ENCODE measurements around the gene GSTO1.

GSTO1 gene

DNA sequence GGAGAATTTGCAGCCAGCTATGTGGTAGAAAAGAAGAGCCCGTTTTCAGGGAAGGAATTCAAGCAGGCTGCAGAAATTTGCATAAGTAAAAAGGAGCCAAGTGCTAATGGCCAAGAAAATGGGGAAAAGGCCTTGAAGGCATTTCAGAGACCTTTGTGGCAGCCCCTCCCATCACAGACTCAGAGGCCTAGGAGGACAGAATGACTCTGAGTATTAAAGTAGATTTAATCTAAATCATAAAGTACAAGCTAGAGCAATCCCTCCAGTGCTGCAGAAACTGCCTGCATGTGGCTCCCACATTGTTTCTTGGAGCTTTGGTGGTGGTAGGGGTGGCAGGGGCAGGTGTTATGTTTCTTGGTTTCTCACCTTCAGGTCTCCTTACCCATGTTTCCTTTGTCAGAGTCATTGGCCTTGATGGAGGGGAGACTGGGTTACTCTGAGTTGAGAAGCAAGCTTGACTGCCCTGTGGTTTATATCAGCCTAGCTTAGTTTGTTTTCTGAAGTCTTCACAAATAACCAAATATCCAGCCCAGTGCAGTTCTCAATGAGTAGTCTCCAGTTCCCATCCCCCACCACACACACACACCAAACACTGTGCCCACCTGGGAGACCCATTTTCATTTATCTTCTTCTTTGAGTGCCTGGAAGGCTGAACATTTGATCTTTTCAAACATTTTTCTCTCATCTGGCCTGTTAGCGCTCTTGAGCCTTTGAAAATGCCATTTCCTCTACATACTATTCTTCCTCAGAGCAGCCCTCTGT, 49.1 kb downstream of the GSTO1 start:
- no peak for DNase-seq (ENCODE audit: low read depth)

GRCh38 chr10:104304356-104304745, 49.7 kb downstream of the GSTO1 start:
- no peak for DNase-seq (ENCODE audit: low read depth)

- DNase-seq (ENCODE audit: low read depth) = no peak
These were observed 50.2 kb downstream of the GSTO1 start for GRCh38 chr10:104304927-104305326.

- no peak for DNase-seq (ENCODE audit: low read depth)
These were observed 52.2 kb downstream of the GSTO1 start for GRCh38 chr10:104306897-104307296.

DNA sequence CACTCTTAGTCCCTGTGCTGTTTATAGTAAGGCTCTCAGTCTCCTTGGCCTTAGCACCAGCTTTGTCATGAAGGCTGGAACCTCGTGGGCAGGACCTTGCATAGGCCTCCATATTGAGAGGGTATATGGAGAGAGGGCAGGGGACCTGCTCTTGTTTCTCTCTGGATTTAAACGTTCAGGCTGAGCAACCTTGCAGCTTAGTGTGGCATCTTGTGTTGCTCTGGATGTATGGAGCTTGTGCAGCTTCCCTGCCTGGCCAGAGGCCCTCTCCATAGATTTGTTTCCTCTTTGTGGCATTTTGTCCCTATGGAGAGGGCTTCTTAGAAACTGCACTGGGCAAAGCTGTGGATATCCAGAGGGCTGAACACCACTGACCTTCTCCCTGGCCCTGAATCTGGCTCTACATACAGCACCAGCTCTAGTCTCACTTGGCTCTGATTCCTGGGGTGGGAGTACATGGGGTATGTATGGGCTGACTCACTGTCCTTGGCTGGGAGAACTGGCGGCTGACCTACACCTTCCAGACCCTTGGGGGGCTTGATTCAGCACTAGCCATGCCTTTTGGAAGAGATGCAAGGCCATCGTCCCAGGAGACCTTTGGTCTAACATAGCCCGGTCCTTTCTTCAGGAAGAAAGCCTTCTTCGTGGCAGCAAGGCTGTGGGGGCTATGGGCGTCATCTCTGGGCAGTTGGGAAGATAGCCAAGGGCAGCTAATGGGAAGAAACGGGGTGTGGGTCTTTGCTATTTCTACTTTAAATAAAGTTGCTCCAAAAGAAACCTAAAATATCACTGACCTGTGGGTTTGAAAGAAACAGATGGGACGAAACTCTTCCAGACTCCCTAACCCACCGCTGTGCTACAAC, 53.1 kb downstream of the GSTO1 start:
- no peak for DNase-seq (ENCODE audit: low read depth)

GRCh38 chr10:104308439-104308903, 53.8 kb downstream of the GSTO1 start:
- no peak for DNase-seq (ENCODE audit: low read depth)

DNA sequence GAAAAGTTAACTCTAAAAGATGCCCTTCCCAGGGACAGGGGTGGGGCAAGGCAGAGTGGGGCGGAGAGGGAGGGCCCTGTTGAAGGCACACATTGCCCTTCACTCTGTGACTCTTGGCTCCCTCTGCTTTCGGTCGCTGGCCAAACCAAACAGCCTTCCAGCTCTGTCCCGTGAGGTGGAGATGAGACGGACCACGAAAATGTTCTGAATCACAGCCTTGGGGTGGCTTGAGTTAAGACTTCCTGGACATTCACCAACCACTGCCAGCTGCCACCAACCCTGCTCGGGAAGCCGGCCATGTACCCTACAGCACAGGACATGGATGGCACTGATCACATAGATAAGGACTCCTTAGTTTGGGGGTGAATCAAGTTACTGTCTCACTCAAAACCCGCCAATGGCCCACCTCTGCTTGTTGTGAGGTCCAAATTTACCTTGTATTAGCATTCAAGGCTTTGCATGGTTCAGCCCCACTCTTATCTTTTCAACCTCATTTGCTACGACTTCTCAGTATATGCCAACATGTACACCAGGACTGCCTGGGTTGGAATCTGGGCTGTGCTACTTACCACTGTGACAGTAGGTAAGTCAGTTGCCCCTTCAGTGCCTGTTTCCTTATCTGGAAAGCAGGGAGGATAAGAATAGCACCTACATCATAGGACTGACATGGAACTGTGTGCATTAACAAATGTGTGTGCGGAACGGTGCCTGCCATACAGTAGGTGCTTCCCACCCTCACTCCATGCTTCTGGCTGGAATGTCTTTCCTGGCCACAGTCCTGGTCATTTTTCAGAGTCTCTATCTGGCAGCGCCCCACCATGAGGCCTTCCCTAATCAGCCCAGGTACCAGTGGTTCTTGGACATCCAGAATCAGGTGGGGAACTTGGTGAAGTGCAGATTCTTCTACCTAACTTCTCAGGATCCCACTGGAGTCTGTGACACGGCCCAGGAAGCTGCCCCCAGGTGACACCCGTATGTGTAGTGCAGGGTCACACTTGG, 55.6 kb downstream of the GSTO1 start:
- peak; percentile 95 for DNase-seq (ENCODE audit: low read depth)

- DNase-seq (ENCODE audit: low read depth) = no peak
These were observed 56.6 kb downstream of the GSTO1 start for GRCh38 chr10:104311184-104311720.

GRCh38 chr10:104314591-104315485, 60.1 kb downstream of the GSTO1 start:
- DNase-seq (ENCODE audit: low read depth) = no peak

DNA sequence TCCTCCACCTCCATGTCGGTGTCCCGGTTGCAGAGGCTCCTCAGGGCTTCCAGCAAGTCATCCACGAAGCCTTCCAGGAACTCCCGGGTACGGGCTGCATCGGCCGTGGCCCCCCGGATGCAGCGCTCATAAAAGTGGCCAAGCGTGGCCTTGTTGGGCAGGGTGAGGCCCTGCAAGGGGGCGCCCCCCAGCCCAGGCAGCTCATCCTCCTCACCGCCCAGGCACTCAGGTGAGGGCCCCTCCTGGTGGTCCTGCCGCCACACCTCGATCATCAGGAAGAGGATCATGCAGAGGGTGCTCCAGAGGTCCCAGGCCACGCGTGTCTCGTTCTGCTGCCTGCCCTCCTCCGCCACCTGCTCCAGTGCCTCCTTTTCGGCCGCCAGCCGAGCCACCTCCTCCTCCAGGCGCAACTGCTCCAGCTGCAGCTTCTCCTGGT, 60.8 kb downstream of the GSTO1 start:
- no peak for DNase-seq (ENCODE audit: low read depth)

- DNase-seq (ENCODE audit: low read depth) = no peak
These were observed 61.8 kb downstream of the GSTO1 start for GRCh38 chr10:104316321-104317099.

Measured in stromal cell of bone marrow (primary cell).